ENCODE data around the gene TTC23. TPM values are rescaled to one million over a fixed set of nuclear protein-coding genes. Genes with fewer than 3 reads are reported as not detected.
"Not testable (repeated sequence)": the region's sequence is repeated elsewhere in the genome, so short reads cannot be mapped to it uniquely, and the experiment has no call there.

TTC23 gene
- total RNA-seq, 1 experiment from 2014 or later = 17.8 TPM

DNA sequence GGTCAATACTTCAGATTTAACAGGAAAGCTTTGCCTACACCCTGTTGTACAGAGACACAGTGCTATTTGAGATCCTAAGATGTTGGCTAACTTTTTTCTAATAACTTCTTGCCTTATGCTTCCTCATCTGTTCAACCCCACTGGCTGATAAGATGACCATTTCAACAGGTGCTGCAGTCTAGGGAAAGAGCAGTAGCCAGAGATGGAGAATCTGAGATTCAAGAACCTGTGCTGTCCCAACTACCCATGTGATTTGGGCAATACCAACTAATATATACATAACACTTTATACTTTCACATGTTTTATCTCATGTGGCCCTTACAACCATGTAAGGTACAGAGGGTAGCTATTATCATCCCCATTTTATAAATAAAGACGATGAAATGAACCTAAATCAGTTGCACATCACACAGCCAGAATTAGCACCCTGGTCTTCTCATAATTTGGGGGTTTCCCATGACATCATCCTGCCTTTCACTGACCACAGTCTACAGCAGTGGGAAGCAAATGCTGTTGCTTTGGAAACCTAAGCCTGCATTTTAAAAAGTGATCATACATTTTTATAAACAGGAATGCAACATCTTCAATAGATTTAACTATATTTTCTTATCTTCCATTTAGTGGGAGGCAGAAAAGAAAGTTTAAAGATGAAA is 9.7 kb downstream of the TTC23 start (continued):
- TF ChIP-seq, protein P1, sequence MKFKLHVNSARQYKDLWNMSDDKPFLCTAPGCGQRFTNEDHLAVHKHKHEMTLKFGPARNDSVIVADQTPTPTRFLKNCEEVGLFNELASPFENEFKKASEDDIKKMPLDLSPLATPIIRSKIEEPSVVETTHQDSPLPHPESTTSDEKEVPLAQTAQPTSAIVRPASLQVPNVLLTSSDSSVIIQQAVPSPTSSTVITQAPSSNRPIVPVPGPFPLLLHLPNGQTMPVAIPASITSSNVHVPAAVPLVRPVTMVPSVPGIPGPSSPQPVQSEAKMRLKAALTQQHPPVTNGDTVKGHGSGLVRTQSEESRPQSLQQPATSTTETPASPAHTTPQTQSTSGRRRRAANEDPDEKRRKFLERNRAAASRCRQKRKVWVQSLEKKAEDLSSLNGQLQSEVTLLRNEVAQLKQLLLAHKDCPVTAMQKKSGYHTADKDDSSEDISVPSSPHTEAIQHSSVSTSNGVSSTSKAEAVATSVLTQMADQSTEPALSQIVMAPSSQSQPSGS (CRISPR knock-in tag; IDR thresholded peaks at IDR 0.05; ENCODE audit: borderline replicate concordance, low read depth) = no peak
- TF ChIP-seq FOXJ3 (CRISPR knock-in tag; IDR thresholded peaks at IDR 0.05; ENCODE audit: borderline replicate concordance) = no peak
- no peak for TF ChIP-seq ZNF219 (CRISPR knock-in tag; IDR thresholded peaks at IDR 0.05; ENCODE audit: borderline replicate concordance)
- no peak for TF ChIP-seq TEAD1 (CRISPR knock-in tag; IDR thresholded peaks at IDR 0.05)
- TF ChIP-seq, protein P2, sequence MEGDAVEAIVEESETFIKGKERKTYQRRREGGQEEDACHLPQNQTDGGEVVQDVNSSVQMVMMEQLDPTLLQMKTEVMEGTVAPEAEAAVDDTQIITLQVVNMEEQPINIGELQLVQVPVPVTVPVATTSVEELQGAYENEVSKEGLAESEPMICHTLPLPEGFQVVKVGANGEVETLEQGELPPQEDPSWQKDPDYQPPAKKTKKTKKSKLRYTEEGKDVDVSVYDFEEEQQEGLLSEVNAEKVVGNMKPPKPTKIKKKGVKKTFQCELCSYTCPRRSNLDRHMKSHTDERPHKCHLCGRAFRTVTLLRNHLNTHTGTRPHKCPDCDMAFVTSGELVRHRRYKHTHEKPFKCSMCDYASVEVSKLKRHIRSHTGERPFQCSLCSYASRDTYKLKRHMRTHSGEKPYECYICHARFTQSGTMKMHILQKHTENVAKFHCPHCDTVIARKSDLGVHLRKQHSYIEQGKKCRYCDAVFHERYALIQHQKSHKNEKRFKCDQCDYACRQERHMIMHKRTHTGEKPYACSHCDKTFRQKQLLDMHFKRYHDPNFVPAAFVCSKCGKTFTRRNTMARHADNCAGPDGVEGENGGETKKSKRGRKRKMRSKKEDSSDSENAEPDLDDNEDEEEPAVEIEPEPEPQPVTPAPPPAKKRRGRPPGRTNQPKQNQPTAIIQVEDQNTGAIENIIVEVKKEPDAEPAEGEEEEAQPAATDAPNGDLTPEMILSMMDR (IDR thresholded peaks at IDR 0.05) = no peak

DNA sequence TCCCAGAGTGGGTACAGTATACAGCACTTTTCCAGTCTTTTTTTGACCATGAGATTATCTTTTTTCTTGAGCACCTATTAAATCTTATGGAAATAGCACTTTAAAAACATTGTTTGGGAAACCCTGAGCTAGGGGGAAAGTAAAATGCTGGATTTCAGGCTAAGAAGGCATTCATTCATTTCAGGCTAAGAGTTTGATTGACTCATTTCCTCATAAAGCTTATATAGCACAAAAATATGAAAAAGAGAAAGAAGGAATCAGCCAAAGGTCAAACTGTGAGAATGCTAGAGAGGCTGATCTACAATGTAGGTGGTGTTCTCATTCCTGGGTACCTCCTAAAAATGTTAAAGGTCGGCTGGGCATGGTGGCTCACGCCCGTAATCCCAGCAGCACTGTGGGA is 10.5 kb downstream of the TTC23 start:
- Mint-ChIP-seq H3K36me3 (peaks cover 7% of the 10 kb centered on the region), H3K4me1 (no peaks in the 10 kb centered on the region), H3K27ac (no peak overlapping the region), H3K4me3 (no peak overlapping the region), H3K9me3 (0 out of 2 replicates have a peak, but pooled peaks cover 3% of the 10 kb centered on the region), H3K27me3 (ENCODE audit: low read depth) (no peaks in the 10 kb centered on the region)
- POLR2A ChIA-PET = no interaction called here
- no peak for DNase-seq (ENCODE audit: low spot score)
- ATAC-seq = no peak
- TF ChIP-seq JAZF1 (CRISPR knock-in tag; IDR thresholded peaks at IDR 0.05) = no peak
- TF ChIP-seq, protein P3, sequence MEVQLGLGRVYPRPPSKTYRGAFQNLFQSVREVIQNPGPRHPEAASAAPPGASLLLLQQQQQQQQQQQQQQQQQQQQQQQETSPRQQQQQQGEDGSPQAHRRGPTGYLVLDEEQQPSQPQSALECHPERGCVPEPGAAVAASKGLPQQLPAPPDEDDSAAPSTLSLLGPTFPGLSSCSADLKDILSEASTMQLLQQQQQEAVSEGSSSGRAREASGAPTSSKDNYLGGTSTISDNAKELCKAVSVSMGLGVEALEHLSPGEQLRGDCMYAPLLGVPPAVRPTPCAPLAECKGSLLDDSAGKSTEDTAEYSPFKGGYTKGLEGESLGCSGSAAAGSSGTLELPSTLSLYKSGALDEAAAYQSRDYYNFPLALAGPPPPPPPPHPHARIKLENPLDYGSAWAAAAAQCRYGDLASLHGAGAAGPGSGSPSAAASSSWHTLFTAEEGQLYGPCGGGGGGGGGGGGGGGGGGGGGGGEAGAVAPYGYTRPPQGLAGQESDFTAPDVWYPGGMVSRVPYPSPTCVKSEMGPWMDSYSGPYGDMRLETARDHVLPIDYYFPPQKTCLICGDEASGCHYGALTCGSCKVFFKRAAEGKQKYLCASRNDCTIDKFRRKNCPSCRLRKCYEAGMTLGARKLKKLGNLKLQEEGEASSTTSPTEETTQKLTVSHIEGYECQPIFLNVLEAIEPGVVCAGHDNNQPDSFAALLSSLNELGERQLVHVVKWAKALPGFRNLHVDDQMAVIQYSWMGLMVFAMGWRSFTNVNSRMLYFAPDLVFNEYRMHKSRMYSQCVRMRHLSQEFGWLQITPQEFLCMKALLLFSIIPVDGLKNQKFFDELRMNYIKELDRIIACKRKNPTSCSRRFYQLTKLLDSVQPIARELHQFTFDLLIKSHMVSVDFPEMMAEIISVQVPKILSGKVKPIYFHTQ (CRISPR knock-in tag; IDR thresholded peaks at IDR 0.05) = no peak
- CTCF ChIA-PET = no interaction called here

DNA sequence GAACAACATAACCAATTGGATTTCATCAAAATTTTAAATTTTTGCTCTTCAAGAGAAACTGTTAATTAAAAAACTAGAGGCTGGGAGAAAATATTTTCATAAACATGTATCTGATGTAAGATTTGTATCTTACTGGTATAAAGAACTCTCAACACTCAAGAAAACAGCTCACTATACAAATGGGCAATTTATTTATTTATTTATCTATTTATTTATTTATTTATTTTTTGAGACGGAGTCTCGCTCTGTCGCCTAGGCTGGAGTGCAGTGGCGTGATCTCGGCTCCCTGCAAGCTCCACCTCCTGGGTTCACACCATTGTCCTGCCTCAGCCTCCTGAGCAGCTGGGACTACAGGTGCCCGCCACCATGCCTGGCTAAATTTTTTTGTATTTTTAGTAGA is 15.2 kb downstream of the TTC23 start:
- H3K4me3 Mint-ChIP-seq; H3K27ac Mint-ChIP-seq; CTCF ChIA-PET; ATAC-seq; H3K27me3 Mint-ChIP-seq (ENCODE audit: low read depth); DNase-seq (ENCODE audit: low spot score); H3K4me1 Mint-ChIP-seq; POLR2A ChIA-PET: not testable (repeated sequence)
- Mint-ChIP-seq H3K36me3 (peaks cover 21% of the 10 kb centered on the region), H3K9me3 (peaks cover 17% of the 10 kb centered on the region)

DNA sequence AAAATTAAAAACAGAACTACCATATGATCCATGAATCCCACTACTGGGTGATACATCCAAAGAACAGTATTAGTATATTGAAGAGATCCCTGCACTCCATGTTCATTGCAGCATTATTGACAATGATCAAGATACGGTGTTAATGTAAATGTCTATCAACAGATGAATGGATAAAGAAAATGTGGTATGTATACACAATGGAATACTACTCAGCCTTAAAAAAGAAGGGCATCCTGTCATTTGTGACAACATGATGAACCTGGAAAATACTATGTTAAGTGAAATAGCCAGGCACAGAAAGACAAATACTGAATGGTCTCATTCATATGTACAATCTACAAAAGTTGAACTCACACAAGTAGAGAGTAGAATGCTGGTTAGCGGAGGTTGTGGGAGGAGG is 16.6 kb downstream of the TTC23 start:
- ATAC-seq (no peak), DNase-seq (ENCODE audit: low spot score) (no peak)
- H3K27ac Mint-ChIP-seq = no peak overlapping the region
- no peak for TF ChIP-seq NFE2L1 (CRISPR knock-in tag; IDR thresholded peaks at IDR 0.05)
- TF ChIP-seq NFATC4 (CRISPR knock-in tag; IDR thresholded peaks at IDR 0.05) = no peak
- TF ChIP-seq, protein P4, sequence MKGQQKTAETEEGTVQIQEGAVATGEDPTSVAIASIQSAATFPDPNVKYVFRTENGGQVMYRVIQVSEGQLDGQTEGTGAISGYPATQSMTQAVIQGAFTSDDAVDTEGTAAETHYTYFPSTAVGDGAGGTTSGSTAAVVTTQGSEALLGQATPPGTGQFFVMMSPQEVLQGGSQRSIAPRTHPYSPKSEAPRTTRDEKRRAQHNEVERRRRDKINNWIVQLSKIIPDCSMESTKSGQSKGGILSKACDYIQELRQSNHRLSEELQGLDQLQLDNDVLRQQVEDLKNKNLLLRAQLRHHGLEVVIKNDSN (CRISPR knock-in tag; IDR thresholded peaks at IDR 0.05) = no peak
- CTCF ChIA-PET = no interaction called here
- POLR2A ChIA-PET = no interaction called here
- no peak overlapping the region for H3K4me3 Mint-ChIP-seq
- no peaks in the 10 kb centered on the region for H3K27me3 Mint-ChIP-seq (ENCODE audit: low read depth)
- peaks cover 2% of the 10 kb centered on the region for H3K4me1 Mint-ChIP-seq
- peaks cover 17% of the 10 kb centered on the region for H3K9me3 Mint-ChIP-seq
- H3K36me3 Mint-ChIP-seq = peaks cover 27% of the 10 kb centered on the region

DNA sequence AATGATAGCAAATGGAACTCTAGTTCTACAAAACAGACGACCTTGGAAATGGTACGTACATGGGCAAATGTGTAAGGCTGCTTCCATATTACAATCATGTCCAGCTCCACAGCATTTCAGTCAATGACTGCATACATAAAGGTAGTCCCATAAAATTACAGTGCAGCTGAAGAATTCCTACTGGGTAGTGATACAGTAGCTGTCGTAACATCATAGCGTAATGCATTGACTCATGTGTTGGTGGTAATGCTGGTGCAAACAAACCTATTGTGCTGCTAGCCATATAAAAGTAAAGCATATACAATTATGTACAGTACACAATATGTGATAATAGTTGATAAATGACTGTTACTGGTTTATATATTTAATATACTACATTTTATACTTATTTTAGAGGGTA is 18.5 kb downstream of the TTC23 start:
- Mint-ChIP-seq H3K27ac (no peak overlapping the region), H3K36me3 (peaks cover 35% of the 10 kb centered on the region), H3K4me1 (peaks cover 9% of the 10 kb centered on the region), H3K4me3 (no peak overlapping the region), H3K9me3 (peaks cover 17% of the 10 kb centered on the region), H3K27me3 (ENCODE audit: low read depth) (no peaks in the 10 kb centered on the region)
- no peak for ATAC-seq
- DNase-seq (ENCODE audit: low spot score) = no peak
- ChIA-PET CTCF (no interaction called here), POLR2A (no interaction called here)
- TF ChIP-seq, protein P5, sequence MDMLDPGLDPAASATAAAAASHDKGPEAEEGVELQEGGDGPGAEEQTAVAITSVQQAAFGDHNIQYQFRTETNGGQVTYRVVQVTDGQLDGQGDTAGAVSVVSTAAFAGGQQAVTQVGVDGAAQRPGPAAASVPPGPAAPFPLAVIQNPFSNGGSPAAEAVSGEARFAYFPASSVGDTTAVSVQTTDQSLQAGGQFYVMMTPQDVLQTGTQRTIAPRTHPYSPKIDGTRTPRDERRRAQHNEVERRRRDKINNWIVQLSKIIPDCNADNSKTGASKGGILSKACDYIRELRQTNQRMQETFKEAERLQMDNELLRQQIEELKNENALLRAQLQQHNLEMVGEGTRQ (CRISPR knock-in tag; IDR thresholded peaks at IDR 0.05) = no peak
- TF ChIP-seq GRHL2 (CRISPR knock-in tag; IDR thresholded peaks at IDR 0.05; ENCODE audit: insufficient replicate concordance, severe bottlenecking) (no peak), ATF1 (CRISPR knock-in tag; IDR thresholded peaks at IDR 0.05) (no peak), TCF7 (CRISPR knock-in tag; IDR thresholded peaks at IDR 0.05; ENCODE audit: low read depth) (no peak), PRRX2 (CRISPR knock-in tag; IDR thresholded peaks at IDR 0.05) (no peak), NR3C1 (CRISPR knock-in tag; conservative IDR thresholded peaks at IDR 0.05; ENCODE audit: low read depth) (no peak)
- TF ChIP-seq, protein P6, sequence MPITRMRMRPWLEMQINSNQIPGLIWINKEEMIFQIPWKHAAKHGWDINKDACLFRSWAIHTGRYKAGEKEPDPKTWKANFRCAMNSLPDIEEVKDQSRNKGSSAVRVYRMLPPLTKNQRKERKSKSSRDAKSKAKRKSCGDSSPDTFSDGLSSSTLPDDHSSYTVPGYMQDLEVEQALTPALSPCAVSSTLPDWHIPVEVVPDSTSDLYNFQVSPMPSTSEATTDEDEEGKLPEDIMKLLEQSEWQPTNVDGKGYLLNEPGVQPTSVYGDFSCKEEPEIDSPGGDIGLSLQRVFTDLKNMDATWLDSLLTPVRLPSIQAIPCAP (CRISPR knock-in tag; IDR thresholded peaks at IDR 0.05) = no peak
- TF ChIP-seq, protein P7, sequence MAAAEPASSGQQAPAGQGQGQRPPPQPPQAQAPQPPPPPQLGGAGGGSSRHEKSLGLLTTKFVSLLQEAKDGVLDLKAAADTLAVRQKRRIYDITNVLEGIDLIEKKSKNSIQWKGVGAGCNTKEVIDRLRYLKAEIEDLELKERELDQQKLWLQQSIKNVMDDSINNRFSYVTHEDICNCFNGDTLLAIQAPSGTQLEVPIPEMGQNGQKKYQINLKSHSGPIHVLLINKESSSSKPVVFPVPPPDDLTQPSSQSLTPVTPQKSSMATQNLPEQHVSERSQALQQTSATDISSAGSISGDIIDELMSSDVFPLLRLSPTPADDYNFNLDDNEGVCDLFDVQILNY (CRISPR knock-in tag; IDR thresholded peaks at IDR 0.05) = no peak

Data from WTC11 (cell line).